DMS79 (cell line): ENCODE data around the gene PTRH2.

Experiments used
- DNase-seq: peaks from one replicate; lab custom pipeline; 2025; lab: John Stamatoyannopoulos, UW

Gene PTRH2

GRCh38 chr17:59719526-59719925, 12.3 kb upstream of the PTRH2 start:
- DNase-seq, result no peak

- DNase-seq, result no peak
These were observed 9.2 kb upstream of the PTRH2 start for GRCh38 chr17:59716427-59716826.

GRCh38 chr17:59714255-59714654, 7.0 kb upstream of the PTRH2 start:
- DNase-seq, result no peak

- DNase-seq, result no peak
These were observed 5.6 kb upstream of the PTRH2 start for GRCh38 chr17:59712862-59713261.

GRCh38 chr17:59711936-59712335, 4.7 kb upstream of the PTRH2 start:
- DNase-seq, result no peak

GRCh38 chr17:59707971-59708430, 771 bp upstream of the PTRH2 start:
- DNase-seq, result no peak

GRCh38 chr17:59702304-59702703, 4.9 kb downstream of the PTRH2 start:
- DNase-seq, result no peak

GRCh38 chr17:59699786-59700185, 7.4 kb downstream of the PTRH2 start:
- no peak for DNase-seq

- DNase-seq, result no peak
These were observed 8.0 kb downstream of the PTRH2 start for GRCh38 chr17:59699218-59699617.

- DNase-seq, result no peak
These were observed 9.1 kb downstream of the PTRH2 start for GRCh38 chr17:59698143-59698542.

- DNase-seq, result no peak
These were observed 10.4 kb downstream of the PTRH2 start for GRCh38 chr17:59696682-59697277.

GRCh38 chr17:59695945-59696681, 11.1 kb downstream of the PTRH2 start:
- DNase-seq, result no peak

GRCh38 chr17:59694344-59694743, 12.9 kb downstream of the PTRH2 start:
- DNase-seq, result no peak

GRCh38 chr17:59693582-59693981, 13.6 kb downstream of the PTRH2 start:
- no peak for DNase-seq

- no peak for DNase-seq
These were observed 18.7 kb downstream of the PTRH2 start for GRCh38 chr17:59688496-59688895.

GRCh38 chr17:59688008-59688407, 19.2 kb downstream of the PTRH2 start:
- DNase-seq, result no peak

- DNase-seq, result no peak
These were observed 22.3 kb downstream of the PTRH2 start for GRCh38 chr17:59684967-59685366.

GRCh38 chr17:59683283-59683682, 23.9 kb downstream of the PTRH2 start:
- DNase-seq, result no peak

- DNase-seq, result no peak
These were observed 26.9 kb downstream of the PTRH2 start for GRCh38 chr17:59680314-59680713.

GRCh38 chr17:59678918-59679317, 28.3 kb downstream of the PTRH2 start:
- DNase-seq, result no peak

- no peak for DNase-seq
These were observed 30.5 kb downstream of the PTRH2 start for GRCh38 chr17:59676716-59677115.

GRCh38 chr17:59675231-59675630, 32.0 kb downstream of the PTRH2 start:
- no peak for DNase-seq

GRCh38 chr17:59671386-59671785, 35.8 kb downstream of the PTRH2 start:
- no peak for DNase-seq

GRCh38 chr17:59669944-59670343, 37.3 kb downstream of the PTRH2 start:
- no peak for DNase-seq
